HG03575 (cell line): ENCODE results near the gene SOX2.

Experiments used
- ATAC-seq: cut with Tn5 transposase; IDR thresholded peaks from one replicate; pipeline ENCODE4 v1.9.1; 2021; ENCODE audit not compliant: unreplicated experiment, insufficient number of reproducible peaks, low FRiP score; ENCODE audit errors: extremely low read depth

Gene SOX2

DNA sequence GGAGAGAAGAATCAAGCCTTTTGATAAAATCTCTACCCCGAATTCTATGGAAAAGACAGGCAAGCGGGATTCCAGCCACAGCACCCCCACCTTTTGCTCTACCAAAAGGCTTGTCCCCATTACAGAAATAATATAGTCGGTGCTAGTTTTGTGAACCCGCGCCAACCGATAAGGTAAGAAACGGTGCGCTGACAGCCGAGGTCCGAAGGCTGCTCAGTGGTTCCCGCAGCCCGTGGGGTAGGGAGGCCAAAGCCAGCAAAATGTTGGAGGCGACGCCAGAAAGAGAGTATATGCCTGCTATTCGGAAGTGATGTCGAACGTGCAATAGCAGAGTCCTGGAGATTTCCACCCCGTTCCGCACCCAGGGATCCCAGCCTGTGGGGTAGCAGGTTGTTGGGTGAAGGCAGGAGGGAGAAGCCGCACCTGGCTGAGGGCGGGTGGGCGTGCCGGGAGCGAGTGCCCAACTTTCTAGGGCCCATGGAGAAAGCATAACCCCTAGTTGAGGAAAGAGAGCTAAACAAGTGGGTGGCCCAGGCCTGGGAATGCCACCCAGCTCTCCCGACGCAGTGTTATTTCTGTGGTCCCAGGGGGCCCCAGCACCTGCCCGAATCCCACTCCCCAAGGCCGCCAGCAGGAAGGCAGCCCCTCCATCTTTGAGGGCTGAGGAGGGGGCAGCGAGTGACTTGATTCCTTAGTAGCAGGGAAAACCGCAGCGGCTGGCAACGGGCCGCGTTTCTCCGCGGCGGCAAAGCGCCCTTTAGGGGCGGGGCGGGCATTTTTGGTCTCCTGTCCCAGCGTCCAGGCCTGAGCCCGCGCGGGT lies 7.9 kb upstream of the SOX2 start:
- ATAC-seq: no peak

DNA sequence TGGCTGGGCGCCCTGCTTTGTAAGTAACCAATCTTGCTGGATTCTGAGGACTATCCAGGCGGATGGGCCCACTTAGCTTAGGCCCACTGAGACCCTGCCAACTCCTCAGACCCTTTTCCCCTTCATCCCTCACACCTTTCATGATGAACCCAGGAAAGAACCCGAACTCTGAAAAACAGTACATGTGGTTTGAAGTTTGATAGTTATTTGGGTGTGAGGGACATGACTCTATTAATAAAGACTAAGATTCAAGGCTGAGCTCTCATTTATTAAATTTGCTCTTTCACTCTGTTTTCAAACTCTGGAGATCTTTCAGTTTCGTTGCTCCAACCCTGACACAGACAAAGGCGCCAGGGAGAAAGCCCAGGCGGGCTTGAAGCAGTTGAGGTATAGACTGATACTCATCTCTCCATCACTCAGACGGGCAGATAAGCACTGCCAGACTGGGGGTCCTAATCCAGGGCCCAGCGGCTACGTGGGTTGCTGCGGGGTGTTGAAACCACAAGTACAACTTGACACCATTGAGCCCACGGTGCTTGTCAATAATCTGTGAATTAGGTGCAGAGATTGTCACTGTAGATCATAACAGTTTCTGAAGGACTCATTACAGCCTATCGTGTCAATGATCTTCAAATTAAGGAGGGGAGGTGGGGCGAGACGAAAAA lies 7.2 kb upstream of the SOX2 start:
- ATAC-seq: no peak

DNA sequence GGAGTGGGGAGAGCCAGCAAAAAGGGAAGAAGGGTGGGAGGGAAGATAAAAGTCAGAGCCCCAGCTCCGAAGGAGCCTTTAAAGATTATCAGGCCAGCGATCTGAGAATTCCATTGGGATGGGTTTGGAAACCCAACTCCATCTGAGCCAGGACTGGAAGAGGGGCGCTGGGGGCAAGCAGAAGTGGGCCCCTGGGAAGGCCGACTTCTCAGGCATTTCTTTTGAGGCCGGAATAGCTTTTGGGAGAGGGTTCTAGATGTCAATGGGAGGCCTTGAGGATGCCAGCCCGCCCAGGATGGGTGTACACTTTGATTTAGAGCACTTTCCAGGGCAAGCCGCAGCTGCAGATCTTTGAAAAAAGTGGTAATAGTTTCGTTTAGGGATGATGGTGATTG lies 6.6 kb upstream of the SOX2 start:
- no peak for ATAC-seq

GRCh38 chr3:181707980-181708379 lies 3.7 kb upstream of the SOX2 start:
- ATAC-seq: no peak

DNA sequence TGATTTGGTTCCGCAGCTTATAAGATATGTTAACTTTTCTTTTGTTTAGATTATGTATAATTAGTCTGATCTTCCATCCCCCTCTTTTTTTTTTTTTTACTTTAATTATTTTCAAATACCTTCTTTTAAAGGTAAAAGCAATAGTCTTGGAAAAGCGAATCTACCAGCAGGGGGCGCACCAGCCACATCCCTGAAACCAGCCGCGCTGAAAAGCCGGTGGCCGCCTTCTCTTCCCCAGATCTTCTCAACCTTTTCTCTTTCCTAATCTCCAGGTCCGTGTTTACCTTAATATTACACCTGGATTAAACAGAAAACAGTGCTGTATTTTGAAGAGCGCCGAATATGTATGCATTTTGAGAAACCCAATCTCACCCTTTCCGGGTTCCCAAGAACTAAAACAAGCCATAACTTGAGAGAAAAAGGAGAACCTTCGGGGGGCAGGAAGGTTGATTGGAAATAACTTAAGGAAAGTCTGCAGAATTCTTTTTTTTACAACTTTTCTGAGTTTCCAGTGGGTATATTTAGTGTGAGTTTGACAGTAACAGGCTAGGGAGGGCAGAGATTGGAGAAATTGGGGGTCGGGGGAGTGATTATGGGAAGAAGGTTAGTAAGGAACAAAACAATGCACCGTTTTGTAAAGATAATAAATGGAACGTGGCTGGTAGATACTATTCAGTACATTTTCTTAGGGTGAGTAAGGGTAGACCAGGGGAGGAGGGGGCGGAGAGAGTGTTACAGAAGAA lies 2.0 kb upstream of the SOX2 start:
- ATAC-seq: no peak

DNA sequence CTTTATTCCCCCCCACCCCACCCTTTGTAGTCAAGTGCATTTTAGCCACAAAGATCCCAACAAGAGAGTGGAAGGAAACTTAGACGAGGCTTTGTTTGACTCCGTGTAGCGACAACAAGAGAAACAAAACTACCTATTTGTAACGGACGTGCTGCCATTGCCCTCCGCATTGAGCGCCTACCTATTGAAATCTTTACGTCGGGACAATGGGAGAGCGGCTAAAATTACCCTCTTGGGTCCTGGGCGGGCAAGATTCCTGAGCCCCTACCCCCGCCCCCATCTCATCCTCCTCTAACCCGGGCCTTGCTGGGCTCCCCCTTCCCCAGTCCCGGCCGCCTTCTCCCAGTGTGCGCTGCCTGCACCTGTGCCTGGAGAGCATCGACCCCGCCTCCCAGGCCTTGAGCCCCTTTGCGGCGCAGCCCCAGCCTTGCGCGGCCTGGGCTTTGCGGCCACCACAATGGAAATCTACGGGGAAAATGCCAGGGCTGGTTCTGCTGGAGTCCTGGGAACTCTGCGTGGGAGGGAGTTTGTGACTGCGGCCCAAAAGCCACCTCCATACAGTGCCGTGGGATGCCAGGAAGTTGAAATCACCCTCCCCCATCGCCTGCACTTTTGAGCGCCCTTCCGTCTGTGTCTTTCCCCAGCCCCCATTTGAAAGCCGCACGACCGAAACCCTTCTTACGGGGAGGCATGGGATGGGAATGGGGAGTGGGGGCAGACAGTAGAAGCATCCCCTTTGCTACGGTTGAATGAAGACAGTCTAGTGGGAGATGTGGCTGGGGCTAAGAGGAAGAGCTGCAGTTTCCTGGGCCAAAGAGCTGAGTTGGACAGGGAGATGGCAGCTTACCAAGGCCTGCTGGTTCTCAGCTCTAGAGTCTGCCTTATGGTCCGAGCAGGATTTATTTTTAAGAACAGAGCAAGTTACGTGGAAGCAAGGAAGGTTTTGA lies 1.1 kb upstream of the SOX2 start:
- ATAC-seq: no peak

GRCh38 chr3:181712226-181712552 lies 464 bp downstream of the SOX2 start:
- ATAC-seq: no peak

GRCh38 chr3:181712553-181713279 lies 991 bp downstream of the SOX2 start:
- no peak for ATAC-seq

DNA sequence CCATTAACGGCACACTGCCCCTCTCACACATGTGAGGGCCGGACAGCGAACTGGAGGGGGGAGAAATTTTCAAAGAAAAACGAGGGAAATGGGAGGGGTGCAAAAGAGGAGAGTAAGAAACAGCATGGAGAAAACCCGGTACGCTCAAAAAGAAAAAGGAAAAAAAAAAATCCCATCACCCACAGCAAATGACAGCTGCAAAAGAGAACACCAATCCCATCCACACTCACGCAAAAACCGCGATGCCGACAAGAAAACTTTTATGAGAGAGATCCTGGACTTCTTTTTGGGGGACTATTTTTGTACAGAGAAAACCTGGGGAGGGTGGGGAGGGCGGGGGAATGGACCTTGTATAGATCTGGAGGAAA lies 1.5 kb downstream of the SOX2 start:
- ATAC-seq: no peak

DNA sequence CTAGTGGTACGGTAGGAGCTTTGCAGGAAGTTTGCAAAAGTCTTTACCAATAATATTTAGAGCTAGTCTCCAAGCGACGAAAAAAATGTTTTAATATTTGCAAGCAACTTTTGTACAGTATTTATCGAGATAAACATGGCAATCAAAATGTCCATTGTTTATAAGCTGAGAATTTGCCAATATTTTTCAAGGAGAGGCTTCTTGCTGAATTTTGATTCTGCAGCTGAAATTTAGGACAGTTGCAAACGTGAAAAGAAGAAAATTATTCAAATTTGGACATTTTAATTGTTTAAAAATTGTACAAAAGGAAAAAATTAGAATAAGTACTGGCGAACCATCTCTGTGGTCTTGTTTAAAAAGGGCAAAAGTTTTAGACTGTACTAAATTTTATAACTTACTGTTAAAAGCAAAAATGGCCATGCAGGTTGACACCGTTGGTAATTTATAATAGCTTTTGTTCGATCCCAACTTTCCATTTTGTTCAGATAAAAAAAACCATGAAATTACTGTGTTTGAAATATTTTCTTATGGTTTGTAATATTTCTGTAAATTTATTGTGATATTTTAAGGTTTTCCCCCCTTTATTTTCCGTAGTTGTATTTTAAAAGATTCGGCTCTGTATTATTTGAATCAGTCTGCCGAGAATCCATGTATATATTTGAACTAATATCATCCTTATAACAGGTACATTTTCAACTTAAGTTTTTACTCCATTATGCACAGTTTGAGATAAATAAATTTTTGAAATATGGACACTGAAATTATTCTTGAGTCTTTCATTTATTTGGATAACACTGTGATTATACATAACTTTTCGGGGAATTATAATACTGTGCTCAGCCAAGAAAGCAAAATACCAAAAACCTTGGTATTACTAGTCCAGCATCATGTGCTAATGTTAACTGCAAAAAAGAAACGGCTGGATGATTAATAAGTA lies 2.2 kb downstream of the SOX2 start:
- no peak for ATAC-seq

DNA sequence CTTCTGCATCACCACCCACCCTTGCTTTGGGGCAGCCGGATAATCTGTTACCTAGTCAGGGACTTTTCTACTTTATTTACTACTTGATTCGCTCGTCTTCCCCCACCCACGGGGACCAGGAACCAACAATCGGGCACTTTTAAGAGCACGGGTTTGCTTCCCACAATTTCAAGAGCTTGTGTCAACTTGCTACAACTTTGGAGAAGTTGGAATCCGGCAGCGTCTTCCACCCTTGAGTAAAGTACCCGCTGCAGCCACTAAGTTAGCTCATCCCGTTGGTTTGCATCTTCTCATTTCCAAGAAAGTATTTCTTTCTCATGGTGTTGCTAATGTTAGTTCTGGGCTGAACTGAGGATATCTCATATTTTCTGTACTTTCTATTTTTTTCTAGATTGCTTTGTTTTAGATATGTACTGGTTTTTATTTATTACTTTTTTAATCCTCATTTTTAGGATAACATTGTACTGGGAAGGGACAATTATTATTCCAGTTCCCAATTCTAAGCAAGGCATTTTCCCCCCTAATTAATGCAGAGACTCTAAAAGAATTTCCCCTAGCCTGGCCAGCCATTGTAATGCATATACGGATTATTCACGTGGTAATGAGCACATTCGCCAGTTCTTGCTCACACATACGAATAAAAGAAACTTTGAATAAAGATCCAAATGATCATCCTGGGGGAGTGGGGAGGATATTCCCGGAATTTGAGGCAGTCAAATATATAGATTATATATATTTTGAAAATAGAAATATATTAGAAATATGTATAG lies 4.0 kb downstream of the SOX2 start:
- ATAC-seq: no peak

DNA sequence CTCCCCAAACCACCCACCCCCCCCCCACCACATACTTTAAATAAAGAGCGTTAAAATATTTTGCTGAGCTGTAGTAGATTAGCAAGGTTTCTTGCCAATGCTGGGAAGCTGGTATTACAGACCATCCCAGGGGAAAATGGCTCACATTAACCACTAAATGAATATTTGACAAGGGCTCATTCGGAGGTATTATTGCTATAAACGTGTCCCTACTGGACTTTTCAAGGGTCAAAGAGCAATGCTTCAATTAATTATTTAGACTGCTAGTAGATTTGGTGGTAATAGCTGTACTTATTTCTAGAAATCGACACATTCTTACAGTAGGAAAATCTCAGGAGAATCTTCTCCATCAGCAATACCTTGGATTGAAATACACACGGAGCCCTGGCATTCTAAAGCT lies 5.2 kb downstream of the SOX2 start:
- ATAC-seq: no peak

GRCh38 chr3:181717549-181718171 lies 5.9 kb downstream of the SOX2 start:
- no peak for ATAC-seq

- ATAC-seq: no peak
These were observed 6.6 kb downstream of the SOX2 start for GRCh38 chr3:181718369-181718768.

DNA sequence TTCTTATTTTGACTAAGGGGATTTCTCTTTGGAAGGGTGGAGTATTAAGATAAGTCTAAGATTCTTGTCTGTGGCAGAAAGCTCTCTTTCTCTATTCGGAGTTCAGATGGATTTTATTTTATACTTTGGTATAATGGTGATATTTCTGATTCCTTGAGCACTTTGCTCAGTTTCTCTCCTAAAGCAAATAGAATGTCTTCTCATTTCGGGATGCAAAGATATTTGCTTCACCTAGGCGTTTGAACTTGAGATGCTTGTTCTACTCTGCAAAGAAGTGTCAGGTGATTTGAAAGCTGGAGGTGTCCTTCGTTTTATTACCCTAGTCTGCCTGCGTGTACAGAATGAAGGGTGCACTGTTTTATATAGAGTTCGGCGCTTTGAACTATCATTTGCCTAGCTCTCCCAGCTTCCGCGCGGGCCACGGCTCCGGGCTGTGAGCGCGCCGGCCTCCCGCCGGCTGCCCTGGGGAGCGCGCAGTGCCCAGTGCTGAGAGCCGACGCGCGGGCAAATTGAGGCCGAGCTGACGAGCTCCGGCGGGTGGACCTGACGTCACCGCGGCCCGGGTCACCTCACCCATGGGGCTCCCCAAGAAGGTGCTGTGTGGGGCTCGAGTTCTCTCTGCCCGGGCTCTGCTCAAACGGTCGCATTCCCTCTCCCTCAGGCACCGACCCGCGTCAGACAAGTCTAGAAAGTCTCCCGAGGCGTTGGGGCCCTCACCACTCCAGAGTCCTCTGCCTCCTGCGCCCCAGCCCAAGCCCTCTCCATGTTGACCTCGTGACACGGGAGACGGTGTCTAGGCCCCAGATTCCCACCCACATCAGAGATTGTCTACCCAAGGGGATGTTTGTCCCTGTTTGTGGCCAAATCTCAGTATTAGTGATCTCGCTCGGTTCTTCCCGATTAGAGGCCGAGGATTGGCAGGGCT lies 7.5 kb downstream of the SOX2 start:
- ATAC-seq: no peak
